Stimulated activated naive CD4-positive, alpha-beta T cell (primary cell): ENCODE results near the gene NRG4.
"Not testable (repeated sequence)": the region's sequence is repeated elsewhere in the genome, so short reads cannot be mapped to it uniquely, and the experiment has no call there.

Experiments used
- DNase-seq, 6 experiments: peaks; one replicate each; lab custom pipeline; 2025; lab: John Stamatoyannopoulos, UW

NRG4 gene

GRCh38 chr15:75927601-75928000, 84.6 kb downstream of the NRG4 start:
- no peak for DNase-seq

DNA sequence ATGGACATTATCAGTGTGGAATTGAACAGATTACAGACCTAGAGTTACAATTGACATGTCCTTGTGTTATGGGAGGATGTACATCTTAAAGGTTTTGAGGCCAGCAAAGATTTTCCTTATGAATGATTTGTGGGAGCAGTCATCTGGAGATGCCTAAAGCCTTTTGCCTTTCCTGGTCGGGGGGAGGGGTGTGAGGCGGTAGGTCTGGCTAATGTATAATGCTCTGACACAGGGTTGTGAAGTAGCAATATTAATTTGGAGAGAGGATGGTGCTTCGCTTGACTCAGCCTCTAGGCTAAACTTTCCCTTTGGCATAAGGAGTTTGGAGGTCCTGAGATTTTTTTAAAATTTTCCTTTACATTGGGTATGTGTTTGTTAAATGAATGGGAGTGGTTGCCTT, 85.3 kb downstream of the NRG4 start:
- DNase-seq, result no peak

DNA sequence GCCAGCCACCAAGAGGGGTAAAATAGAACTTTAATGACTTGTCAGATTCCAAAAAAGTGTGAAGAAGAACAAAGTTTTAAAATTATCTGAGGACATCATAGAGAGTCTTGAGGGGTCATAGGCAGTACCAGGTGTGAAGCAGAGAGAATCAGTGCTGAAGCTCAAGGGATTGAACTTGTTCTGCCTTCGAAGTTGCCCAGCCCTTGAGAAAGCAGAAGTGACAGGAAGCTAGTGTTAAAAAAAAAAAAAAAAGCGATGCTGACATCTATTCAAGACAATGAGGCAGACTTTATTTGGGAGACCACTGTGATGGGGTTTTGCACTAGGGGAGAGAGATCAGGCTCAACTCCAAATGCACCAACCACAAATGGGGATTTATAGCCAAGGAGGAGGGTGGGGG, 86.8 kb downstream of the NRG4 start:
- no peak for DNase-seq

- no peak for DNase-seq
Observed at GRCh38 chr15:75924576-75924975, 87.6 kb downstream of the NRG4 start.

DNA sequence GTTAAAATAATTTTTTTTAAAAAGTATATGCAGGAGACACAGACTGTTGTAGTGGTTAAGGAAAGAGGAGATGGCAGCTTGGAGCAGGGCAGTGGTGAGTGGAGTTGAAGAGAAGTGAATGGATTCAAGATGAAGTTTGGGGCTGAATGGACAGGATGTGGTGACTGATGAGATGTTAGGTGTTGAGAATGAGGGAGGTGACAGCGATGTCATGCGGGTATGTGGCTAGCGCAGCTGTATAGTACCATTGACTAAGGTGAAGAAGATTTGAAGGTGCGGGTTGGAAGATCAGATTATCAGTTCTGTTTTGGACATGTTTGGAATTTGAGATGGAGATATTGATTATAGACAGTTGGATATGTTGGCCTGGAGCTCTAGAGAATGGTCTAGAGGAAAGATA, 88.5 kb downstream of the NRG4 start:
- no peak for DNase-seq

GRCh38 chr15:75921732-75922703, 90.2 kb downstream of the NRG4 start:
- peak in 2 of 6 experiments; percentile 16 to 27 for DNase-seq

DNA sequence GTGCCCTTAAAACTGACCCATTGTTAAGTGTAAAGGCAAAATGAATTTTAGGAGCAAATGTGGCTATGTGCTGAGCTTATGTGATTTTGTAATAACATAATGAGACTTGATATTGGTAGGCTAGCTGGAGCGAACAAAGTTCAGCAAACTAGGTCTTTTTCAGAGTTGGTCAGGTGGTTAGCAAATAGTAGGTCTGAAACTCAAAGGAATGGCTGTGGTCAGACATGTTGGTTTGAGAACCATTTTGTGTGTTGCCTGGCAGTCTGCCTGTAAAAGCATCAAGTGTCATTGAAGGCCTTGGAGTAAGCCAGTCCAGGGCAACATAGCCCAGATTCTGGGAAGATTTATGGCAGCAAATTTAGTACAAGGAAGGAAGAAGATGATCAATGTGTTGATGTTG, 92.1 kb downstream of the NRG4 start:
- no peak for DNase-seq

GRCh38 chr15:75918135-75918534, 94.1 kb downstream of the NRG4 start:
- no peak for DNase-seq

GRCh38 chr15:75916978-75917377, 95.2 kb downstream of the NRG4 start:
- no peak for DNase-seq

- DNase-seq, result not testable (repeated sequence)
Observed at GRCh38 chr15:75910355-75910754, 101.9 kb downstream of the NRG4 start.

- DNase-seq, result no peak
Observed at GRCh38 chr15:75905231-75905630, 107.0 kb downstream of the NRG4 start.

DNA sequence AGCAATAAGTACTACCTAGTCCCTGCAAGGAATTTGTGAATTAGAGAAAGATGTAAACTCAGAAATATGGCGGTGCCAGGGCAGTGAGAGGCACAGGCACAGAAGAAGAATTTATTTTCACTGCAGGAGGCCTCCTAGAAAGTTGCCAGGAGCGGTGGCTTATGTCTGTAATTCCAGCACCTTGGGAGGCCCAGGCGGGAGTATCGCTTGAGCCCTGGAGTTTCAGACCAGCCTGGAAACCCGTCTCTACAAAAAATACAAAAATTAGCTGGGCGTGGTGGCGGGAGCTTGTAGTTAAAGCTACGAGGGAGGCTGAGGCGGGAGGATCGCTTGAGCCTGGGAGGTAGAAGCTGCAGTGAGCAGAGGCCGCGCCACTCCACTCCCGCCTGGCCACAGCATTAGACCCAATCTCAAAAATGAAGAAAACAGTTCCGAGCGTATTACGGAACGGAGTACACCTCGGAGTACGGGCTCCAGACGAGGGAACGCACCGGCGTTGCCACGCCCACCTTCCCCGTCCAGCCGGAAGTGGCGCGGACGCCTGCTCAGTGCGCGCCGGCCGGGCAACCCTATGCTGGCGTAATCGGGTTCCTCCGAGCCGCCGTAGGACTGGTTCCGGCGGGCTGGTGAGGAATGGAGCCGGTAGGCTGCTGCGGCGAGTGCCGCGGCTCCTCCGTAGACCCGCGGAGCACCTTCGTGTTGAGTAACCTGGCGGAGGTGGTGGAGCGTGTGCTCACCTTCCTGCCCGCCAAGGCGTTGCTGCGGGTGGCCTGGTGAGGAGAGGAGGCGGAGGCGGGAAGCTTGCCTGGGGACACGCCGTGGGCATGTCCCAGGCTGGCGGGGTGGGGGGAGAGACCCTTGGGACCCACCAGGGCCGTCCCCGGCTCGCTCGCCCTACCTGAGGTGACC, 108.6 kb downstream of the NRG4 start, which contains the start of gene FBXO22:
FBXO22 (plus strand) TSS at position 548 of the 909 bp plus-strand sequence; CDS start at position 634, 86 bp downstream.
- peak; percentile 77 to 86 (median 80) for DNase-seq

DNA sequence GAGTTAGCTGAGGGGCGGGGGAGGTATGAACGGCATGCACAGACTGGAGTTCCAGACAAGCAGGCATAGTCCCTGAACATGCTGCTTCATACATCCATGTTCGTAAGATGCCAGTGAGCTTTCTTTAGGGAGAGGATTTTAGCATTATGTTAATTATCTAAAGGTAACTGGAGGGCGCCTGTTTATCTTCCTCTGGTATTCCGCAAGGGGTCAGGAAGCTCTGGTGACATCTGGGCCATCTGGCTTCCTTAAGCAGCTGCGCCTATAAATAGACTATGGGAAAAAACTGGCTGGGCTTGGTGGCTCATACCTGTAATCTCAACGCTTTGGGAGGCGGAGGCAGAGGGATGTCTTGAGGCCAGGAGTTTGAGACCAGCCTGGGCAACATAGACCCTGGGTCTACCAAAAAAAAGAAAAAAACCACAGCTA, 110.1 kb downstream of the NRG4 start:
- no peak for DNase-seq

GRCh38 chr15:75900577-75900976, 111.6 kb downstream of the NRG4 start:
- no peak for DNase-seq

GRCh38 chr15:75895731-75896130, 116.5 kb downstream of the NRG4 start:
- no peak for DNase-seq

DNA sequence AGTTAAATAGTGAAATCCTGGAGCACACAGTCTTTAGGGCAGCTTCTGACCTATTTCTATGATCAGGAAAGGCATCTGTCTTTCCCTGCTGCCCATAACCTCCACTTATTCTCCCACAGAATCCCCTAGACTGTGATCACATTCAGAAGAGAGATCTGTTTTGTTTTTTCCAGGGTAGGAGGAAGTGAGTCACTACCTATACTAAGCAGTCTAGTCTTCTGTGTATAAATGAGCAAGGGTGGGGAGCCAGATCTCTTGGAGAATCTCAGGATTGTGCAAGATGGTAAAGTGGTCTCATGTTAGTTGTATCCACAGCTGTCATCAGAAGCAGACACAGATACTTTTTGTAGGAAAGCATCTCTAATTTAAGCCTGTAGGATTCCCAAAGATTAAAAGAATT, 120.3 kb downstream of the NRG4 start:
- DNase-seq, result no peak
